MM.1S (cell line): Measurements from ENCODE around the gene CDH19.
"Not testable (repeated sequence)": the region's sequence is repeated elsewhere in the genome, so short reads cannot be mapped to it uniquely, and the experiment has no call there.

Experiments used
- DNase-seq: peaks from one replicate; pipeline ENCODE4 v3.0.0-alpha.2; 2015
- H2AFZ ChIP-seq: fragments of 300-600 bp; sonication (generic); 2 replicates; pipeline ENCODE4 v1.6.0; 2016; ENCODE audit warnings: antibody characterized with exemption, low read length
- H3F3A ChIP-seq: fragments of 300-600 bp; sonication (generic); 2 replicates; pipeline ENCODE4 v1.6.1; 2016; ENCODE audit warnings: mild to moderate bottlenecking, antibody characterized with exemption, low read length, moderate library complexity, mixed read lengths; ENCODE audit not compliant: insufficient read depth
- H3K27ac ChIP-seq: fragments of 300-600 bp; sonication (generic); 2 replicates; pipeline ENCODE4 v1.5.1; 2016; ENCODE audit warnings: mild to moderate bottlenecking, low read length
- H3K27me3 ChIP-seq: fragments of 300-600 bp; sonication (generic); replicated peaks from 2 replicates; pipeline ENCODE4 v1.6.0; 2016; ENCODE audit warnings: low read length; ENCODE audit not compliant: insufficient read depth
- H3K36me3 ChIP-seq: fragments of 300-600 bp; sonication (generic); replicated peaks from 2 replicates; pipeline ENCODE4 v1.6.1; 2016; ENCODE audit warnings: mild to moderate bottlenecking, low read length, mixed read lengths; ENCODE audit not compliant: insufficient read depth
- H3K4me1 ChIP-seq: fragments of 300-600 bp; sonication (generic); 2 replicates; pipeline ENCODE4 v1.6.1; 2016; ENCODE audit warnings: low read length, mixed read lengths
- H3K4me2 ChIP-seq: fragments of 300-600 bp; sonication (generic); 2 replicates; pipeline ENCODE4 v1.6.0; 2016; ENCODE audit warnings: low read depth, low read length
- H3K4me3 ChIP-seq: fragments of 300-600 bp; sonication (generic); 2 replicates; pipeline ENCODE4 v1.5.1; 2016; ENCODE audit warnings: low read length, mixed read lengths
- H3K79me2 ChIP-seq: fragments of 300-600 bp; sonication (generic); 2 replicates; pipeline ENCODE4 v1.6.1; 2016; ENCODE audit warnings: mixed run types, low read length, mixed read lengths
- H3K9ac ChIP-seq: fragments of 300-600 bp; sonication (generic); 2 replicates; pipeline ENCODE4 v1.6.1; 2016; ENCODE audit warnings: low read length, mixed read lengths
- H3K9me2 ChIP-seq: fragments of 300-600 bp; sonication (generic); replicated peaks from 2 replicates; pipeline ENCODE4 v1.6.1; 2016; ENCODE audit warnings: mild to moderate bottlenecking, low read length, mixed read lengths; ENCODE audit not compliant: insufficient read depth
- H3K9me3 ChIP-seq: fragments of 300-600 bp; sonication (generic); replicated peaks from 2 replicates; pipeline ENCODE4 v1.6.1; 2016; ENCODE audit warnings: mild to moderate bottlenecking, low read length, mixed read lengths; ENCODE audit not compliant: insufficient read depth
- H4K20me1 ChIP-seq: fragments of 300-600 bp; sonication (generic); 2 replicates; pipeline ENCODE4 v1.6.1; 2016; ENCODE audit warnings: mild to moderate bottlenecking, low read length, moderate library complexity, mixed read lengths; ENCODE audit not compliant: insufficient read depth
- CTCF ChIP-seq: fragments of 300-600 bp; sonication (generic); IDR thresholded peaks from 2 replicates; pipeline ENCODE4 v1.5.1; 2016; ENCODE audit warnings: antibody characterized with exemption, low read length, mixed read lengths
- EZH2 ChIP-seq: fragments of 300-600 bp; sonication (generic); optimal IDR thresholded peaks from 2 replicates; pipeline ENCODE3; 2017; ENCODE audit warnings: low read depth, mild to moderate bottlenecking, antibody characterized with exemption, low read length, mixed read lengths
- EZH2phosphoT487 ChIP-seq: fragments of 300-600 bp; sonication (generic); IDR thresholded peaks from 2 replicates; pipeline ENCODE4 v1.6.1; 2018; ENCODE audit warnings: antibody characterized with exemption, low read length

Gene CDH19

DNA sequence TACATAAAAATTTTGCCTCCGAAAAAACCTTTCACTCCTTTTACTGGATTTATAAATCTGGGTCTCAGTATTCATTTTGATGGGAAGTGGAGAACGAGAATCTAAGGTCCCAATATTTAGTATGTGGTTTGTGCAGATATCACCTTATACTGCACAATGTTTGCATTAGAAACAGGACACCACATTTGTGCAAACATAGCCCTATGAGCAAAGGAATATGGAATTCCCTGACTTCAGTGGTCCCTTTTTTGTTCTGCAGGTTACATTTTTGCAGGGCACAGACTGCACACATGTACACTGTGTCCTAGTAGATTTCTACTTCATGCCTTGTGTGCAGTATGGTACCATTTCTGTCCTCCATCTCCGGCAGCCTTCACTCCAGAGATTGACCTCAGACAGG, 130.0 kb downstream of the CDH19 start:
- Histone ChIP-seq H2AFZ (no peak overlapping the region), H3K9me3 (no peaks in the 10 kb centered on the region), H3K9ac (no peak overlapping the region), H3K4me3 (no peak overlapping the region), H3F3A (no peaks in the 10 kb centered on the region), H3K36me3 (no peaks in the 10 kb centered on the region), H4K20me1 (no peaks in the 10 kb centered on the region), H3K27ac (no peak overlapping the region), H3K4me1 (no peaks in the 10 kb centered on the region), H3K4me2 (no peak overlapping the region), H3K27me3 (no peaks in the 10 kb centered on the region), H3K79me2 (no peaks in the 10 kb centered on the region), H3K9me2 (no peaks in the 10 kb centered on the region)
- no peak for TF ChIP-seq CTCF
- no peak for TF ChIP-seq EZH2
- TF ChIP-seq EZH2phosphoT487 = no peak
- no peak for DNase-seq

DNA sequence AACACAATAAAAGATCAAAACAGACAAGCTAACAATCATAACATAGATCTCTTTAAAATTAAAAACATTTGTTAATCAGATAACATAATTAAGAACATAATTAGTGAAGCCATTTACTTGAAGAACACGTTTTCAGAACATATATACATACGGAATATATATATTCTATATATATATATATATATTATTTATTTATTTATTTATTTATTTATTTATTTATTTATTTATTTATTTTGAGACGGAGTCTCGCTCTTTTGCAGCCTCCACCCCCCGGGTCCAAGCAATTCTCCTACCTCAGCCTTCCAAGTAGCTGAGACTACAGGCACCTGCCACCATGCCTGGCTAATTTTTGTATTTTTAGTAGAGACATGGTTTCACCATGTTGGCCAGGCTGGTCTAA, 137.7 kb downstream of the CDH19 start:
- not testable (repeated sequence) for H2AFZ ChIP-seq, H3K4me1 ChIP-seq, H3K9me2 ChIP-seq, H3K4me2 ChIP-seq, H3K9ac ChIP-seq, H3F3A ChIP-seq, H3K27ac ChIP-seq, H4K20me1 ChIP-seq, DNase-seq, H3K36me3 ChIP-seq, H3K4me3 ChIP-seq, H3K79me2 ChIP-seq, H3K27me3 ChIP-seq, H3K9me3 ChIP-seq

- no peak for TF ChIP-seq CTCF
- TF ChIP-seq EZH2phosphoT487 = no peak
- TF ChIP-seq EZH2 = no peak
- Histone ChIP-seq H3K27me3 (no peaks in the 10 kb centered on the region), H3K9me3 (no peaks in the 10 kb centered on the region)
Observed at GRCh38 chr18:66461344-66461743, 142.5 kb downstream of the CDH19 start.

DNA sequence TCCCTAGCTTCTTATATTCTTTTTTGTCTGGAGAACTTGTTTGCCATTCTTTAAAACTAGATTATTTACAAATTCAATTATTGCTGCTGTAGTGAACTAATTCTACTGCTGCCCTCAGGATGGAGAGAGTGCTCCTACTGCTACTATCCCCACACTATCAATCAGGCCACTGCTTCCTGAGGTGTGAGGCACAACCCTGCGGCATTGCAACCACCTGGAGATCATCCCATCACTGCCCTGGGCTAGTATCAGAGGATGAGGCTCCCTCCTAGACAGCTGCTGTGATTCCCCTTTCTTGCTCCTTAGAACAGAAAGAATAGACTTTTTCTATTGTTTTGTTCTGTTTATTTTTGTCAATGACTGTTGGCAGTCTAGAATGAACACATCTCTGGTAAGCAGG, 146.6 kb downstream of the CDH19 start:
- H3K27me3 ChIP-seq = no peaks in the 10 kb centered on the region
- H3K9me2 ChIP-seq = no peaks in the 10 kb centered on the region
- H3F3A ChIP-seq = no peaks in the 10 kb centered on the region
- H3K9me3 ChIP-seq = no peaks in the 10 kb centered on the region
- no peak overlapping the region for H3K27ac ChIP-seq
- no peak overlapping the region for H3K4me2 ChIP-seq
- no peaks in the 10 kb centered on the region for H3K4me1 ChIP-seq
- H2AFZ ChIP-seq = no peak overlapping the region
- H3K4me3 ChIP-seq = no peak overlapping the region
- H3K79me2 ChIP-seq = no peaks in the 10 kb centered on the region
- no peaks in the 10 kb centered on the region for H4K20me1 ChIP-seq
- DNase-seq = no peak
- no peaks in the 10 kb centered on the region for H3K36me3 ChIP-seq
- no peak overlapping the region for H3K9ac ChIP-seq
- TF ChIP-seq EZH2phosphoT487 = no peak
- TF ChIP-seq CTCF = no peak
- TF ChIP-seq EZH2 = no peak

More at GRCh38 chr18:66461344-66461743, 142.5 kb downstream of the CDH19 start:
- DNase-seq = peak; percentile 77
- no peak overlapping the region for H3K4me3 ChIP-seq
- H3K79me2 ChIP-seq = no peaks in the 10 kb centered on the region
- no peak overlapping the region for H2AFZ ChIP-seq
- no peak overlapping the region for H3K9ac ChIP-seq
- H4K20me1 ChIP-seq = no peaks in the 10 kb centered on the region
- no peak overlapping the region for H3K27ac ChIP-seq
- H3K4me1 ChIP-seq = no peaks in the 10 kb centered on the region
- H3K4me2 ChIP-seq = peak overlapping the region; percentile 10
- no peaks in the 10 kb centered on the region for H3K36me3 ChIP-seq
- H3F3A ChIP-seq = no peaks in the 10 kb centered on the region
- H3K9me2 ChIP-seq = no peaks in the 10 kb centered on the region
